HepG2 (cell line): ENCODE results near the gene SLC1A4. TPM values are rescaled to one million over a fixed set of nuclear protein-coding genes. Genes with fewer than 3 reads are reported as not detected.

Experiments
- CHD4 ChIP-seq: fragments of 200-600 bp; sonication (generic); IDR thresholded peaks from 2 replicates; pipeline ENCODE4 v1.7.0; 2017; ENCODE audit warnings: mild to moderate bottlenecking, low read length, borderline replicate concordance
- E2F1 ChIP-seq: sonication (generic); formaldehyde crosslinking; IDR thresholded peaks from 2 replicates; pipeline ENCODE4 v1.5.0; 2020; ENCODE audit warnings: missing genetic modification reagents
- GTF3A ChIP-seq: sonication (generic); formaldehyde crosslinking; conservative IDR thresholded peaks from 2 replicates; pipeline ENCODE4 v1.4.0; 2020; ENCODE audit warnings: mild to moderate bottlenecking, missing genetic modification reagents
- HOXA5 ChIP-seq: sonication (generic); formaldehyde crosslinking; IDR thresholded peaks from 2 replicates; pipeline ENCODE4 v1.4.0; 2020; ENCODE audit warnings: missing genetic modification reagents
- KLF12 ChIP-seq: sonication (generic); formaldehyde crosslinking; IDR thresholded peaks from 2 replicates; pipeline ENCODE4 v1.4.0; 2020; ENCODE audit warnings: missing genetic modification reagents, borderline replicate concordance
- NFIC ChIP-seq: IDR thresholded peaks from 2 replicates; pipeline ENCODE4 v1.6.1; 2012; ENCODE audit warnings: mild to moderate bottlenecking, low read length, inconsistent platforms
- RBAK ChIP-seq: sonication (generic); formaldehyde crosslinking; IDR thresholded peaks from 2 replicates; pipeline ENCODE4 v1.5.1; 2020; ENCODE audit warnings: mild to moderate bottlenecking, missing genetic modification reagents
- SALL1 ChIP-seq: sonication (generic); formaldehyde crosslinking; IDR thresholded peaks from 2 replicates; pipeline ENCODE4 v1.8.0; 2022; ENCODE audit warnings: mild to moderate bottlenecking, missing genetic modification reagents
- SNAPC2 ChIP-seq: sonication (generic); formaldehyde crosslinking; IDR thresholded peaks from 2 replicates; pipeline ENCODE4 v1.8.1; 2022; ENCODE audit warnings: mild to moderate bottlenecking, missing genetic modification reagents
- TBX2 ChIP-seq: sonication (generic); formaldehyde crosslinking; IDR thresholded peaks from 2 replicates; pipeline ENCODE4 v1.5.0; 2020; ENCODE audit warnings: missing genetic modification reagents, mild to moderate bottlenecking, borderline replicate concordance
- TBX3 ChIP-seq: fragments of 450-650 bp; IDR thresholded peaks from 2 replicates; pipeline ENCODE4 v1.6.1; 2017; ENCODE audit warnings: antibody characterized with exemption, mild to moderate bottlenecking, inconsistent platforms, borderline replicate concordance
- TFE3 ChIP-seq: IDR thresholded peaks from 2 replicates; pipeline ENCODE4 v1.6.1; 2016
- ZBTB39 ChIP-seq: sonication (generic); formaldehyde crosslinking; IDR thresholded peaks from 2 replicates; pipeline ENCODE4 v1.5.0; 2020; ENCODE audit warnings: missing genetic modification reagents
- ZBTB42 ChIP-seq: sonication (generic); formaldehyde crosslinking; IDR thresholded peaks from 2 replicates; pipeline ENCODE4 v1.5.0; 2020; ENCODE audit warnings: mild to moderate bottlenecking, missing genetic modification reagents
- ZFP82 ChIP-seq: sonication (generic); formaldehyde crosslinking; IDR thresholded peaks from 2 replicates; pipeline ENCODE4 v1.5.1; 2020; ENCODE audit warnings: mild to moderate bottlenecking, missing genetic modification reagents, borderline replicate concordance
- ZNF138 ChIP-seq: sonication (generic); formaldehyde crosslinking; IDR thresholded peaks from 2 replicates; pipeline ENCODE4 v1.5.0; 2020; ENCODE audit warnings: mild to moderate bottlenecking, low read depth, missing genetic modification reagents
- ZNF180 ChIP-seq: sonication (generic); formaldehyde crosslinking; IDR thresholded peaks from 2 replicates; pipeline ENCODE4 v1.4.0; 2020; ENCODE audit warnings: low read depth, missing genetic modification reagents, borderline replicate concordance
- ZNF33A ChIP-seq: sonication (generic); formaldehyde crosslinking; IDR thresholded peaks from 2 replicates; pipeline ENCODE4 v1.5.1; 2020; ENCODE audit warnings: missing genetic modification reagents, mild to moderate bottlenecking, moderate library complexity, borderline replicate concordance
- ZNF543 ChIP-seq: sonication (generic); formaldehyde crosslinking; IDR thresholded peaks from 2 replicates; pipeline ENCODE4 v1.4.0; 2020; ENCODE audit warnings: mild to moderate bottlenecking, missing genetic modification reagents
- ZNF616 ChIP-seq: sonication (generic); formaldehyde crosslinking; IDR thresholded peaks from 2 replicates; pipeline ENCODE4 v1.5.0; 2020; ENCODE audit warnings: low read depth, mild to moderate bottlenecking, missing genetic modification reagents
- ZNF800 ChIP-seq: sonication (generic); formaldehyde crosslinking; IDR thresholded peaks from 2 replicates; pipeline ENCODE4 v1.4.0; 2020; ENCODE audit warnings: missing genetic modification reagents
- polyA plus RNA-seq, 8 experiments: library from polyadenylated mRNA; depleted of rRNA in 3 of 8; stranded (reverse) in 7 of 8; unstranded in 1 of 8; fragments of >200 nt; fragmentation: Illumina TruSeq in 4 of 8; extraction: Trizol in 4 of 8; gene quantifications; 2 replicates each; pipeline versions ENCODE4 v1.2.1 to v1.2.3, GENCODE V29; 2011 to 2016; ENCODE audit warnings: low read depth in 4 of 8, missing spikeins in 1 of 8, mixed read lengths in 1 of 8; ENCODE audit not compliant: insufficient read depth in 1 of 8
- total RNA-seq, 5 experiments: library from RNA; depleted of rRNA; stranded (reverse); fragments of >200 nt; fragmentation: Illumina TruSeq; extraction: Trizol; gene quantifications; 2 replicates each; pipeline ENCODE4 v1.2.3, GENCODE V29; 2016; ENCODE audit warnings: low read depth in 1 of 5
- TF ChIP-seq, protein P1 (sequence below): sonication (generic); formaldehyde crosslinking; conservative IDR thresholded peaks from 2 replicates; pipeline ENCODE4 v1.4.0; 2020; ENCODE audit warnings: missing genetic modification reagents
- TF ChIP-seq, protein P2 (sequence below): IDR thresholded peaks from 2 replicates; pipeline ENCODE4 v1.6.1; 2016

SLC1A4 gene
- total and polyA plus RNA-seq, 2 of the 13 experiments (the other 11 are each of a cell fraction or from before 2014, with no cell fraction given) = 21.0 to 39.6 TPM

DNA sequence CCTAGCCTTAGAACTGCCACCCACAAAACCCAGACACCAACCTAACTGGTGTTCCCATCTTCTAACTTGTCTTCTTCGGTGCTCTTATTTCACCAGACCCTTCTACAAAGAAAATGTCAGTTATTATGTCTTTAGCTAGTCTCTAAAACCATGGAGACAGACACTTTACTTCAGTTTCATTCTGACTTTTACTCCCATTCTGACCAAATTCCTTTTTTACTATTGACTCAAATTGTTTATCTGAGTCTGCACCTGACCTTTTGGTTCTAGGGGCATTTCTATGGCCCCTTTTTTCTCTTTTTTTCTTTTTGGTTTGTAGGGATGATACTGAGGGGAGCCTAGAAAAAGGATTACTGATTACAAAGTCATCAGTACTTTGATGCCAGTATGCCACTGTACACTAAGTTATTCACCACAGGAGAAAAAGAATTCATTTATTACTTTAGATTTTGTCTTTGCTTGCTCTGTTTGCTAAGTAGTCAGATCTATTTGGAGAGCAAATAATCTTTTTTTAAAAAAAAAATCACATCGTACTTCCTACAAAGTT lies 6.8 kb upstream of the SLC1A4 start (continued):
- TF ChIP-seq E2F1 (CRISPR knock-in tag) (no peak), CHD4 (peak; percentile 95; the same call in 1 of the 2 replicates), GTF3A (no peak), ZNF33A (no peak), ZNF800 (CRISPR knock-in tag) (no peak), HOXA5 (no peak), SNAPC2 (CRISPR knock-in tag) (no peak), TBX2 (CRISPR knock-in tag) (no peak), ZNF616 (no peak), ZBTB39 (CRISPR knock-in tag) (no peak), ZNF138 (CRISPR knock-in tag) (no peak), SALL1 (CRISPR knock-in tag) (no peak), ZNF543 (CRISPR knock-in tag) (no peak), TBX3 (peak; percentile 73; the same call in 1 of the 2 replicates), ZBTB42 (CRISPR knock-in tag) (no peak), KLF12 (CRISPR knock-in tag) (no peak), ZNF180 (CRISPR knock-in tag) (no peak), RBAK (no peak), TFE3 (CRISPR knock-in tag) (peak; percentile 63; the same call in 1 of the 2 replicates), ZFP82 (CRISPR knock-in tag) (no peak), NFIC (peak; percentile 90; the same call in 1 of the 2 replicates)
- TF ChIP-seq, protein P1, sequence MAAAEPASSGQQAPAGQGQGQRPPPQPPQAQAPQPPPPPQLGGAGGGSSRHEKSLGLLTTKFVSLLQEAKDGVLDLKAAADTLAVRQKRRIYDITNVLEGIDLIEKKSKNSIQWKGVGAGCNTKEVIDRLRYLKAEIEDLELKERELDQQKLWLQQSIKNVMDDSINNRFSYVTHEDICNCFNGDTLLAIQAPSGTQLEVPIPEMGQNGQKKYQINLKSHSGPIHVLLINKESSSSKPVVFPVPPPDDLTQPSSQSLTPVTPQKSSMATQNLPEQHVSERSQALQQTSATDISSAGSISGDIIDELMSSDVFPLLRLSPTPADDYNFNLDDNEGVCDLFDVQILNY (CRISPR knock-in tag) = no peak
- TF ChIP-seq, protein P2, sequence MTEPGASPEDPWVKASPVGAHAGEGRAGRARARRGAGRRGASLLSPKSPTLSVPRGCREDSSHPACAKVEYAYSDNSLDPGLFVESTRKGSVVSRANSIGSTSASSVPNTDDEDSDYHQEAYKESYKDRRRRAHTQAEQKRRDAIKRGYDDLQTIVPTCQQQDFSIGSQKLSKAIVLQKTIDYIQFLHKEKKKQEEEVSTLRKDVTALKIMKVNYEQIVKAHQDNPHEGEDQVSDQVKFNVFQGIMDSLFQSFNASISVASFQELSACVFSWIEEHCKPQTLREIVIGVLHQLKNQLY (CRISPR knock-in tag) = 0 out of 2 replicates have a peak, but pooled peaks have one; percentile 36
